HG02938 (cell line): ENCODE measurements around the gene HAPSTR1.
"Not testable (repeated sequence)": the region's sequence is repeated elsewhere in the genome, so short reads cannot be mapped to it uniquely, and the experiment has no call there.

Experiments
- ATAC-seq: cut with Tn5 transposase; IDR thresholded peaks from one replicate; pipeline ENCODE4 v1.9.1; 2021; ENCODE audit warnings: mild to moderate bottlenecking, moderate library complexity; ENCODE audit not compliant: unreplicated experiment

HAPSTR1 gene, protein sequence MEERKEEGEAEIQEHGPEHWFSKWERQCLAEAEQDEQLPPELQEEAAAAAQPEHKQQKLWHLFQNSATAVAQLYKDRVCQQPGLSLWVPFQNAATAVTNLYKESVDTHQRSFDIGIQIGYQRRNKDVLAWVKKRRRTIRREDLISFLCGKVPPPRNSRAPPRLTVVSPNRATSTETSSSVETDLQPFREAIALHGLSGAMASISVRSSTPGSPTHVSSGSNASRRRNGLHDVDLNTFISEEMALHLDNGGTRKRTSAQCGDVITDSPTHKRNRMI

DNA sequence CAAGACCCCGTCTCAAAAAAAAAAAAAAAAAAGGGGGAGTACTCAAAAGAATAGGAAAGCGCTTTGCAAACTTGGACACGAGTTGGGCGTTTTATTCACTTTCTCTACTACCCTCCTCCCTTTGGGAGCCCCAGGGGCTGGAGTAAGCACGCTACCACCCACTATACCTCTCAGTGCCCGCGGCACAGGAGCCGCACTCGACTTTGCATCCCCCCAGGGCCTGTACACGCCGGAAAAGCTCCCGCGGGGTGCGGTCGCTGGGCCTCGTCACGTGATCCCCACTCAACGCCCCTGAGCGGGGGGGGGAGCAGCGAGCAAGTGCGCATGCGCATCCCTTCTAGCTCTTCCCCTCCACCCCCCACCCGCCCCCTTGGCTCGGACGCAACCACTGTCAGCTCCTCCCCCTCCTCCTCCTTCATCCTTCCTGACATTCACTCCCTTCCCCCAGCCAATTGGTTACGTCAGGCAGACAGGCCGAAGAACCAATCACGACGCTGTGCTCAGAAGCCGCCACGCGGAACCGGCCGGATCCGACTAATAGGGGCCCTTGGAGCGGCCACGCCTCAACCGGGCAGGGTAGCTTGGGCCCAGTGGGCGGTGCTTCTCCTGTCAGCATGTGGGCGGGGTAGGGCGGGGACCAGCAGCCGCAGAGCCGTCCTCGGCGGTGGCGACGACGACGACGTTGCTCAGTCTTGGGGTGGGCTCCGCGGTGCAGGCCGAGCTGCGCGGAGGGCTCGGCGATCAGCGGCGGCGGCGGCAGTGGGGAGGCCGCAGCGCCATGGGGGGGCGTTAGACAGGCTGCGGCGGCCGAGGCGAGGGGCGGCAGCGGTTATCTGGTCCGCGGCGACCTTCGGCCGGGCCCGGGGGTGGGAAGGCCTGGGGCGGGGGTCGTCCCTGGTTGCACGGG lies at the start of gene HAPSTR1:
Gene HAPSTR1 (plus strand): TSS at position 685 of the 907 bp plus-strand sequence. CDS start 401 bp downstream, outside the sequence.
- peak; percentile 89 for ATAC-seq

DNA sequence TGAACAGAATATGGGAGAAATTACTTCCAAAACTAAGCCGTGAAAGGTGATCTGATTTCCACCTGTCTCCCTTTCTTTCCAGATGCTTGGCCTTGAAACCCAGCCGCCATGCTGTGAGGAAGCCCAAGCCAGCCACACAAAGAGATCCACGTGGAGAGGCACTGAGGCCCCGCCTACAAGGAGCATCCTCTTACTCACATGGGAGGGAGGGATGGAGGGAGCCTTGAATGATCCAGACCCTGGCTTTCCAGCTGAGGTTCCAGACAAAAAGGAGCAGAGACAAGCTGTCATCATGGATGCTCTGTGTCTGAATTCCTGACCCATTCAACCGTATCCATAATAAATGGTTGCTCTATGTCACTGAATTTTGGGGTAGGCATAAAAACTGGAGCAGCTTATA lies 48.9 kb upstream of the HAPSTR1 start:
- ATAC-seq, result no peak

DNA sequence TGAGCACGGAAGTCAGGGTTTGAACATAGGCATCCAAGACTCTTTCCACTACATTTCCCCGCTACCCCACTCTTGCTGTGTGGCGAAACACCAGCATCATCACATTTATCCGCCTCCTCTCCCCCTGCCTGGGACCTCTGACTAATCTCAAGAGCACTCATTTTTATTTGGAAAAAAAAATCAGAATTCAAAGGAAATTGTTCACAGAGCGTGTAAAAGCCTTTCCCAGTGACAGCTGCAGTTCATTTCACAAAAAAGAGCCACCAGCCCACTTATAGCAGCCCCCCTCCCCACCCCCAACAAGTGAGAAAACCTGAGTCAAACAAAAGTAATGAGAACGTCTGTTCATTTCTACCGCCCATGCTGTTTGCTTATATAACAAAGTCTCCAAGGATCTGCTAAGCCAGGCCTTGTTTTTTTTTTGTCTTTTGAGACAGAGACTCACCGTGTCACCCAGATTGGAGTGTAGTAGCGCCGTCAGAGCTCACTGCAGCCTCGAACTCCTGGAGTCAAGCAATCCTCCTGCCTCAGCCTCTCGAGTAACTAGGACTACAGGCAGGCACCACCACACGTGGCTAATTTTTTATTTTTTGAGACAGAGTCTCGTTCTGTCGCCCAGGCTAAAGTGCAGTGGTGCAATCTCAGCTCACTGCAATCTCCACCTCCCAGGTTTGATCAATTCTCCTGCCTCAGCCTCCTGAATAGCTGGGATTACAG lies 48.3 kb upstream of the HAPSTR1 start:
- no peak for ATAC-seq

DNA sequence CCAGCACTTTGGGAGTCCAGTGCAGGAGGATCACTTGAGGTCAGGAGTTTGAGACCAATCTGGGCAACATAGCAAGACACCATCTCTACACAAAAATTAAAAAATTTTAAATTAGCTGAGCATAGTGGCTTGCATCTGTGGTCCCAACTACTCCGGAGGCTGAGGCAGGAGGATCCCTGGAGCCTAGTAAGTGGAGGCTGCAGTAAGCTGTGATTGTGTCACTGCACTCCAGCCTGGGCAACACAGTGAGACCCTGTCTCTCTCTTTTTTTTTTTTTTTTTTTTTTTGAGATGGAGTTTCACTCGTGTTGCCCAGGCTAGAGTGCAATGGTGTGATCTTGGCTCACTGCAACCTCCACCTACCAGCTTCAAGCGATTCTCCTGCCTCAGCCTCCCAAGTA lies 45.9 kb upstream of the HAPSTR1 start:
- not testable (repeated sequence) for ATAC-seq

DNA sequence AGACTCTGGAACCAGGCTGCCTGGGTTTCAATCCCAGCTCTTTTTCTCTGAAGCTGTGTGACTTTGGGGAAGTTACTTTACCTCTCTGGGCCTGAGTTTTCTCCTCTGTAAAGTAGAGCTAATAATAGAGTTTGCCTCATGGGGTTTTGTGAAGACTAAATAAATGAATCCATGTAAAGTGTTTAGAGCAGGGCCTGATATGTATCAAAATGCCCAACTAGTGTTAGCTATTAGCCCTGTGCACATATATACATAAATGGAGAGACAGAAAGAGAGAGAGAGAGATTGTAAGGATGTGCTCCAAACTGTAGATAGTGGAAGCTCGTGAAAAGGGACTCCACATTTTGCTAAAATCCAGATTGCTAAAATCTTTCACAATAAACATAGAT lies 44.8 kb upstream of the HAPSTR1 start:
- ATAC-seq, result no peak

DNA sequence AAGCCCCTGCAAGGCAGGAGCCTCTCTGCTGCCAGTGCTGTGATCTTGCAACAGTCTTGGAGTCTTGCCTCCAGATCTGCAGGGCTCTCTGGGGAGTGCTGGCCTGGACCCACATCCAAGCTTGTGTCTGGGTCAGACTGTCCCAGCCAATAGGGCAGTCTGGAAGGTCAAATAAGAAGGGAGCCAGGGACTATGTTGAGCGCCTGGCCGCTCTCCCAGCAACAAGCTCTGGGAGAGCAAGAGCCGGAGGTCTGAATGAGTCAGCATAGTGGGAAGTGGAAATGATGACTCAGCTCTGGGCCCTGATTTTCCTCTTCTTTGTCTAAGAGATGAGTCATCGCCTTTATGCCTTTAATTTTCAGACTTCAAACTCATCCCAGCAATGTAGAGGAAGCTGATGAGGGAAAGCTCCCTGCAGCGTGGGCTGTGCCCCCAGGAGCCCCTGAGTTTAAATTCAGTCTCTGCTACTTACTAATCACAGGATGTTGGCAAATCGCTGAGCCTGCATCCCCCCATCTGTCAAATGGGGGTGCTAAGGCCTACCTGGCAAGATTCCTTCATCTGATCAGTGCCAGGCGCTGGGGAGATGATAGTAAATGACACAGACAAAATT lies 43.6 kb upstream of the HAPSTR1 start:
- no peak for ATAC-seq

DNA sequence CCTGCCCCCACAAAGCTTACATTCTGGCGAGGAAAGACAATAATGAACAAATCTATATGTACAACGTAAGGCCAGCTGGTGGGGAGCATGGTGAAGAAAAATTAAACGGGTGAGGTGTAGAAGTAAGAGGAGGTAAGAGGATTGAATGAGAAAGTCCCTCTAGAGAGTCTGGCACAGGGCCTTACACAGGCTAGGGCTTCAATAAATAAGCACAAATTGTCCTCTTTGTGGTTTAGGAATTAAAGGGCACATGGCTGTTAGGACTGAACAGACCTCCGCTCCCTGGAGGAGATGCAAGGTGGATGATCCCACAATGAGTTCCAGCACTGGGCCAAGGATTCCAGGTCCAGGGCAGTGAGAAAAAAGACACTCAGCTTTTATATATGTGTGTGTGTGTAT lies 43.1 kb upstream of the HAPSTR1 start:
- no peak for ATAC-seq

DNA sequence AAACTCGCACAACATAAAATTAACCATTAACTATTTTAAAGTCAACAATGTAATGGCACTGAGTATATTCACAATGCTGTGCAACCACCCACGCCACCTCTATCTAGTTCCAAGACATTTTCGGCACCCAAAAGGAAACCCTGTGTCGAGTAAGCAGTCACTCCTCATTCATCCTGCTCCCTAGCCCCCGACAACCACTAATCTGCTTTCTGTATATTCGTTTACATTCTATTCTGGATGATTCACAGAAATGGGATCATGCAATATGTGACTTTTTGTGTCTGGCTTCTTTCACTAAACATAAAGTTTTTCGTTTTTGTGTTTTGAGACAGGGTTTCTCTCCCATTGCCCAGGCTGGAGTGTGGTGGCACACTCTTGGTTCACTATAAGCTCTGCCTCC lies 42.2 kb upstream of the HAPSTR1 start:
- ATAC-seq, result no peak

DNA sequence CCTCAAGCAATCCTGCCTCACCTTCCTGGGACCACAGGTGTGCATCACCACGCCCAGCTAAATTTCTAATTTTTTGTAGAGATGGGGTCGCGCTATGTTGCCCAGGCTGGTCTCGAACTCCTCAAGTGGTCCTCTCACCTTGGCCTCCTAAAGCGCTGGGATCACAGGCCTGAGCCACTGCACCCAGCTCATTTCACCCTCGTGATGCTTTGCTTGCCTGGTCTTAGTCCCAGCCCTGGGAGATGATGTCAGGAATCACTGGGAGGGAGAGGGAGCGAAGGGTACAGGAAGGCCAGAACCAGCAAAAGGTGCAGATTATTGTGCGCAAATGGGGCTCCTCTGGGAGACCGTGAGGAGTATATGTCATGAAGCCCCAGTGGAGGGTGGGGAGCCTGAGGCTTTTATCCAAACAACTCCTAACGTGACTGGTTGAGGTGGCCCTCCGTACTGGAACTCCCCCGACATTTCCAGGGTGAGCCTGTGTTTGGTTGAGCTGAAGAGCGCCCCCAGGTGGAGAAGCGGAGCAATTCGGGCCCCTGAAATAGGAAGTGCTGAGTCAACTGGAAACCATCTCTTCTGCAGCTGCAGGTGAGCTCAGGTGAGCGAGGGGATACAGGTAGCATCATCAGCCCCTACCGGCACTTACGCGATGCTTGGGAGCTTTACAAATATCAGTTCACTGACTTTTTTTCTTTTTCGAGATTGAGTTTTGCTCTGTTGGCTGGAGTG lies 41.2 kb upstream of the HAPSTR1 start:
- no peak for ATAC-seq

DNA sequence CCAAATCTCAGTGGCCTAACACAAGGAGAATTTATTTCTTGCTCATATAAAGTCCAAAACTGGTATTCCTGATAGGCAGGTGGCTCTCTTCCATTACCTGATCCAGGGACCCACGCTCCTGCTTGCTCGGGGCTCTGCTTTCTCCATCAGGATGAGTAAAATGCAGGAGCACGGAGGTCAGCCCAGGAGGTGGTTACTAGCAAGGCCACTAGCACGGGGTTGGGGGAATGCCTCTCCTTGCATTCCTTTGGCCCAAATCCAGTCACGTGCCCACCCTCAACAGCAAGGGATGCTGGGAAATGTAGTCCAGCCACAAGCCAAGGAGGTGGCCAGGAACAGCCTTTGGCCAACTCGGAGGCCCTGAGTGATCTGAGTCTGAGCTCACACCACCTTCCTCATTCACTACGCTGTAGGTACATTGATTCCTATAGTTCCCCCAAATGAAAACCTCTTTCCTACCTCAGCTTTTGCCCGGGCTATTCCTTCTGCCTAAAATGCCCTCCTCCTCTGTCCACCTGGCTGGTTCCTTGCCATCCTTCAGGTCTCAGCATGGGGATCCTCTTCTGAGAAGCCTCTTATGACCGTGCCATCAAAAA lies 38.3 kb upstream of the HAPSTR1 start:
- no peak for ATAC-seq

DNA sequence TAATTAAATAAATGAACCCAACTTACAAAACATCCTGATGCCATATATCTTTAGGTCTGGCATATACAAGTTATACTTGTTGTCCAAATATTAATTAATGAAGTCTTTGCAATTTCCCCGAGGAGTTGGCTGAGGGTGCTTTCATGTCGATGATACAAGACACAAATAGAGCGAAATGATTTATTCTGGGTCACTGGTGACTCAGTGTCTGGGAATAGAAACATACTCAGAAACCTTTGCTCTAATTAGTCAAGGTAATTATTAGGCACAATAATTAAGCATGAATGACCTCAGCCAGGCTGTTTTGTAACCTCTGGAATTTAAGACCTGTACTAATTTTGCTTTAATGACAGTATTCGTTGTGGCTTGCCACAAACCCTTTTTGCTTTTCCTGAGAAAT lies 37.0 kb upstream of the HAPSTR1 start:
- ATAC-seq, result no peak

DNA sequence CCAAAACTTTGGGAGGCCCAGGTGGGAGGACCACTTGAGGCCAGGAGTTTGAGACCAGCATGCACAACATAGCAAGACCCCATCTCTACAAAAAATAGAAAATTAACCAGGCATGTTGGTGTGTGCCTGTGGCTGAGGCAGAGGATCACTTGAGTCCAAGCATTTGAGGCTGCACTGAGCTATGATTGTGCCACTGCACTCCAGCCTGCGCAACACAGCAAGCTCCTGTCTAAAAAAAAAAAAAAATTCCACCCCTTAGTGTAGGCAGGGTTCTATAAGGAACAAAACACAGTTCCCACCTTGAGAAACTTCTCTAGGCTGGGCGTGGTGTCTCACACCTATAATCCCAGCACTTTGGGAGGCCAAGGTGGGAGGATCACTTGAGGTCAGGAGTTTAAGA lies 36.3 kb upstream of the HAPSTR1 start:
- ATAC-seq, result no peak

DNA sequence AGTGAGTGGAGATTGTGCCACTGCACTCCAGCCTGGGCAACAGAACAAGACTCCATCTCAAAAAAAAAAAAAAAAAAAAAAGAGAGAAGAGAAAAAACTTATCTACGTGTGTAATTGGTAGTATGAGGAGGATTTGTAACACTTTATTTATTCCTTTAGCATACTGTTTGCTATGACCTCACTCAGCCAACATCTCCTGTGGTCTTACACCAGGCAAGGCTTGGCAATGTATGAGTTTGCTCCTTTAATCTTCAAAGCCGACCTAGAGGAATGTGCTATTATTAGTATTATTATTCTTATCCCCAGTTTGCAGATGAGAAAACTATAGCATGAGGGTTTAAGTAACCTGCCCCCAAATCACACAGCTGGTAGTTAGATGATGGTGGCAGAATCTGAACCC lies 35.8 kb upstream of the HAPSTR1 start:
- ATAC-seq, result no peak

DNA sequence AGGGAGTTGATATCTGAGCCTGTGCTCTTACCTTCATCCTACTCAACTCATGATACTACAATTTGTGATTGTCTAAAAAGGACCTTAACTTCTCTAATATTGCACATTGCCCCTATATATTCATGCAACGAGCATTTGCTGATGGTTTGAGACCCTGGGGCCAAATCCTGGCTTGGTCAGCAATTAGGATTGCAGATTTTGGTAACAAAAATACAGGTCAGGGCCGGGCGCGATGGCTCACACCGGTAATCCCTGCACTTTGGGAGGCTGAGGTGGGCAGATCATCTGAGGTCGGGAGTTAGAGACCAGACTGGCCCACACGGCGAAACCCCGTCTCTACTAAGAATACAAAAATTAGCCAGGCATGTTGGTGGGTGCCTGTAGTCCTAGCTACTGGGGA lies 35.4 kb upstream of the HAPSTR1 start:
- no peak for ATAC-seq

DNA sequence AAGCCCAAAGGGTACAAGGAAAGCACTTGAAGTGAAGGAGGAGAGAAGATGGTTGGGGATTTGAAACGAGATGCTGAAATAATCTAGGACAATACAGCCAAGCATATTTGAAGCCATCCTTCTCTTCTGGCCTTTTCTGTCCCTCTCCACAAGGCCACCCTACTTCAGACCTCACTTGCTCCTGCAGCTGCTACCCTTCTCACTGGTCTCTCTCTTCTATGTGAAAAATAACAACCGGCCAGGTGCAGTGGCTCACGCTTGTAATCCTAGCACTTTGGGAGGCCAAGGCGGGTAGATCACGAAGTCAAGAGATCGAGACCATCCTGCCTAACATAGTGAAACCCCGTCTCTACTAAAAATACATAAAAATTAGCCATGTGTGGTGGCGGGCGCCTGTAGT lies 33.2 kb upstream of the HAPSTR1 start:
- ATAC-seq, result no peak

DNA sequence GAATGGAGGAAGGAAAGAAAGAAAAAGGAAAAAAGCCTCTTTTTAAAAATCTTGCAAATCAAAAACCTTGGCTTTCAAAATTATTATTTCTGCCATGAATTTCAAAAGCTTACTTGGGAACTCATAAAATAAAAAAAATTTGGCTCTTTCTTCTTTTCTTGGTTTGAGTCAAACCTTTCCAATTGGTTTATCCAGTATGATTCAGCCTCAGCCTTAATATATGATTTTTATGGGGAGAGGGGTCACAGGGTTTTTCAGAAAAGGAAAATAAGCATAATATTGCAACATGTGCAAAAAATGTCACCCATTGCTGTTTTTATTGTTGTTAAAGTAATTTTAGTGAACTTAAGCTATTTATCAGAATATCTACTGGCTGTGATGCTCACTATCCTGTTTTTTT lies 31.2 kb upstream of the HAPSTR1 start:
- no peak for ATAC-seq

DNA sequence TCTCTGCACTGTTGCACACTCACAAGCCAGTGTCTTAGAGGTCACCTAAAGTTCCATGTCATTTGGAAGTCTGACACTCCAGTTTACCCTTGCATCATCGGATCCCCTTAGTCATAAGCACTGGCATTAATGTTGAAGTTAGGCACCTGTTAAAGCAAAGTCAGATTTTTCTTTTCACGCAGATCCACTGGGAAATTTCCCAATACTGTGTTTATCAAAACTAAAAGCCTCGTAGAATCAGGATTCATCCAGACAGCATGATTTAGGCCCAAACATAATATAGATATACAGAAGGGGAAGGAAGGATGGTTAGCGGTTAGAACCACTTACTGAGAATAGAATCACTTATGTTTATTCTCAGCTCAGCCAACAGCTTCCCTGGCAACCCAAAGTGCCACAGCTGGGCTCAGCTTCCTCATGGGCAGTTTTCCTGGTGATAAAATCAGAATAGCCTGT lies 30.1 kb upstream of the HAPSTR1 start:
- peak; percentile 62 for ATAC-seq

DNA sequence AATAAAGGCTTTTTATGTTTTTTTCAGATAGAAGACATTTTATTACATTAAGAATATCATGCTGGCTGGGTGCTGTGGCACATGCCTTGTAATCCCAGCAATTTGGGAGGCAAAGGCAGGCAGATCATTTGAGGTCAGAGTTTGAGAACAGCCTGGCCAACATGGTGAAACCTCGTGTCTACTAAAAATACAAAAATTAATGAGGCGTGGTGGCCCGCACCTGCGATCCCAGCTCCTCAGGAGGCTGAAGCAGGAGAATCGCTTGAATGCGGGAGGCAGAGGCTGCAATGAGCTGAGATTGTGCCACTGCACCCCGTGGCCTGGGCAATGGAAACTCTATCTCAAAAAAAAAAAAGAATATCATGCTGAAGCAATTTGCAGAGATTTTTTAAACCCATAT lies 29.1 kb upstream of the HAPSTR1 start:
- ATAC-seq, result no peak

DNA sequence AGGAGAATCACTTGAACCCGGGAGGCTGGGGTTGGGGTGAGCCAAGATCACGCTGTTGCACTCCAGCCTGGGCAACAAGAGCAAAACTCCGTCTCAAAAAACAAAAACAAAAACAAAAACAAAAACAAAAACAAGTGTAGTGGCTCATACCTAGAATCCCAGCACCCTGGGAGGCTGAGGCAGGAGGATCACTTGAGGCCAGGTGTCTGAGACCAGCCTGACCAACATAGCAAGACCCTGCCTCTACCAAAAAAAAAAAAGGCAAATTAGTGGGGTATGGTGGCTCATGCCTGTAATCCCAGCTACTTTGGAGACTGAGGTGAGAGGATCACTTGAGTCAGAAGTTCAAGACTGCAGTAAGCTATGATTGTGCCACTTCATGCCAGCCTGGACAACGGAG lies 26.4 kb upstream of the HAPSTR1 start:
- ATAC-seq, result no peak

DNA sequence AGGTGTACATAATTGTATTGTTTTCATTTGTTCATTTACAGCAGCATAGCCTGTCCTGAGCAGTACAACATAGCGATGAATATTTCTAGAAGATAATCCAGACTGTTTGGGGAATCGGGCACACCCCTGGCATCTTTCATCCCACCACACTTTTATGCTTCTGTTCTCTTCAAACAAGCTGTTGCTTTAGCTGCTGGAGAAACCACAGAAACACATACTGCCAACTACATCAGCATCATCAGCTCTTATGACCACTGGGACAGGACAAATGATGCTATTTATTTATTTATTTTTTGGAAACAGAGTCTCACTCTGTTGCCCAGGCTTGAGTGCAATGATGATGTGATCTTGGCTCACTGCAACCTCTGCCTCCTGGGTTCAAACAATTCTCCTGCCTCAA lies 22.6 kb upstream of the HAPSTR1 start:
- ATAC-seq, result no peak
